Measurements from ENCODE around the gene BHLHA15.
A peak's percentile ranks its signal among the peaks of the same experiment; 100 is the strongest.

Gene BHLHA15

DNA sequence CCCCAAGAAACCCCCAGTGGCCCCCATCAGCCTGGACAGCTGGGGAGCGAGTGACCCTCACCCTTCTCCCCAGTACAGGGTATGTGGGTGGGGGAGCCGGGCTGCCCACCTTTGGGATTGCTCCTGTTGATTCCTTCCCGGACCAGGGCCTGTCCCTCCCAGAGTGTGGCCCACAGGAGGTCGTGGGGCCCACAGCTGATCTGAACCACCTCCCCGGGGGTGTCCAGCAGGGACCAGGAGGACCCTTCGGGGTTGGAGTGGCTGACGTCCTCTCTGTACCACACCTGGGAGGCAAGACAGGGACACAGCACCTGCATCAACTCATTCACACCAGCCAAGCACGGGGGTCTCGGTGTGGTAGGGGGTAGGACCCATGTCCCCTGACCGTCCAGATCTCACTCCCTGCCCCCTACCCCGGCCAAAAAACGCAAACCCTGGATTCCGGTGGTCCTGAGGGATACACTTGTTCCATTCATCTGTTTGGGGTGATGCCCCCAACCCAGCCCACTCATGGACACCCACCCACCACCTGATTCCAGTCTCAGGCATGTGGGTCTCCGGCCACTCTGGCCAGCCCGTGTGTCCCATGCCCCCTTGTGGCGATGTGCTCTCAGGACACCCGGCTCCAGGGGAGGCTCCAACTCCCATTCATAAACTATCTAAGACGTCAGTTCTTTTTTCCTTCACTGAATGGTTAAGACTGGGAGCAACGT, 29.9 kb downstream of the BHLHA15 start:
- TF ChIP-seq, protein P1, sequence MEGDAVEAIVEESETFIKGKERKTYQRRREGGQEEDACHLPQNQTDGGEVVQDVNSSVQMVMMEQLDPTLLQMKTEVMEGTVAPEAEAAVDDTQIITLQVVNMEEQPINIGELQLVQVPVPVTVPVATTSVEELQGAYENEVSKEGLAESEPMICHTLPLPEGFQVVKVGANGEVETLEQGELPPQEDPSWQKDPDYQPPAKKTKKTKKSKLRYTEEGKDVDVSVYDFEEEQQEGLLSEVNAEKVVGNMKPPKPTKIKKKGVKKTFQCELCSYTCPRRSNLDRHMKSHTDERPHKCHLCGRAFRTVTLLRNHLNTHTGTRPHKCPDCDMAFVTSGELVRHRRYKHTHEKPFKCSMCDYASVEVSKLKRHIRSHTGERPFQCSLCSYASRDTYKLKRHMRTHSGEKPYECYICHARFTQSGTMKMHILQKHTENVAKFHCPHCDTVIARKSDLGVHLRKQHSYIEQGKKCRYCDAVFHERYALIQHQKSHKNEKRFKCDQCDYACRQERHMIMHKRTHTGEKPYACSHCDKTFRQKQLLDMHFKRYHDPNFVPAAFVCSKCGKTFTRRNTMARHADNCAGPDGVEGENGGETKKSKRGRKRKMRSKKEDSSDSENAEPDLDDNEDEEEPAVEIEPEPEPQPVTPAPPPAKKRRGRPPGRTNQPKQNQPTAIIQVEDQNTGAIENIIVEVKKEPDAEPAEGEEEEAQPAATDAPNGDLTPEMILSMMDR (IDR thresholded peaks at IDR 0.05; ENCODE audit: low read depth, low read length, missing control alignments), result peak; percentile 80
- DNase-seq (ENCODE audit: extremely low read depth, low read depth), result no peak
- H3K4me3 ChIP-seq (replicated peaks; ENCODE audit: low read depth, low read length), result no peak overlapping the region

DNA sequence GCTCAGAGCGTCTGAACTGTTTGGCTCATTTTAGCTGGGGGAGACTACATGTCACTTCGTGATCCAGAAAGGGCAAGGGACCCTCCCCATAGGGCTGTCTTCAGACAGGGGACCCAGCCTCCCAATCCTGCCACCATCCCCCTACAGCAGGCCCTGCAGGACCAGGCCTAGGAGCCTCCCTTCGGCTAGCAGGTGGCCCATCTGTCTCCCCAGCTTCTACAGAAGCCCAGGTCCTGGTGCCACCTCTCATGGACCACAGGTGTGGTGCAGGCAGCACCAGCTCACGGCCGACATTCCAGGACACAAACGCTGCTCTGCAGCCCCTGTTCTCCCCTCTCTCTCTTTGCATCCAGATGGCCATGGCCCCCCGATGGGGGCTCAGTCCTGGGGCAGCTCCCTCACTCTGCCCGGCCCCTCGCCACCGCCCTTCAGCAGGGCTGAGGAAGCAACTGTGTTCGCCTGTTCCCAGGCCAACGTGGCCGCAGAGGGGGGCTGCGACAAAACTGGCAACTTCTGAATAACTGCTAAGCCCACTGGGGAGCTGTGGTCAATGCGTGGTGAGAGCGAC, 30.5 kb downstream of the BHLHA15 start:
- no peak overlapping the region for H3K4me3 ChIP-seq (replicated peaks; ENCODE audit: low read depth, low read length)
- no peak for DNase-seq (ENCODE audit: extremely low read depth, low read depth)
- TF ChIP-seq, protein P1 (IDR thresholded peaks at IDR 0.05; ENCODE audit: low read depth, low read length, missing control alignments), result no peak

DNA sequence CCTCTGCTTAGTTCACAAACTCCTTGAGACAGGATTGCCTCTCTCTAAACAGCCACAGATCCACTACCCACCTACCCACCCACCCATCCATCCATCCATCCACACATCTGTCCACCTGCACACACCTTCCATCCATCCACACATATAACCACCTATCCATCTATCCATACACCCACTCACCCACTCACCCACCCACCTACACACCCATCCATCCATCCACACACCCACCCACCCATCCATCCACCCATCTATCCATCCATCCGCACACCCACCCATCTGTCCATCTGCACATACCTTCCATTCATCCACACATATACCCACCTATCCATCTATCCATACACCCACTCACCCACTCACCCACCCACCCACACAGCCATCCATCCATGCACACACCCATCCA, 31.1 kb downstream of the BHLHA15 start:
- no peak overlapping the region for H3K4me3 ChIP-seq (replicated peaks; ENCODE audit: low read depth, low read length)
- no peak for DNase-seq (ENCODE audit: extremely low read depth, low read depth)
- TF ChIP-seq, protein P1 (IDR thresholded peaks at IDR 0.05; ENCODE audit: low read depth, low read length, missing control alignments), result no peak

DNA sequence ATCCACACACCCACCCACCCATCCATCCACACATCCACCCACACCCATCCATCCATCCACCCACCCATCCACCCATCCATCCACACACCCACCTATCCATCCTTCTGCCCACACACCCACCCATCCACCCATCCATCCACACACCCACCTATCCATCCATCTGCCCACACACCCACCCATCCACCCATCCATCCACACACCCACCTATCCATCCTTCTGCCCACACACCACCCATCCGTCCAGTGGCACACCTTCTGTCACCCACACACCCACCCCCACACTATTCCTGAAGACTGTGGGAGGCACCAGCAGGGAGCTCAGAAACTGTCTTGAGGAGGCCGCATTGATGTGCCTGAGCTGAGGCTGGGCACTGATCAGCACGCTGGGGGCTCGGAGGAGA, 31.7 kb downstream of the BHLHA15 start:
- TF ChIP-seq, protein P1 (IDR thresholded peaks at IDR 0.05; ENCODE audit: low read depth, low read length, missing control alignments), result no peak
- no peak for DNase-seq (ENCODE audit: extremely low read depth, low read depth)
- no peak overlapping the region for H3K4me3 ChIP-seq (replicated peaks; ENCODE audit: low read depth, low read length)

DNA sequence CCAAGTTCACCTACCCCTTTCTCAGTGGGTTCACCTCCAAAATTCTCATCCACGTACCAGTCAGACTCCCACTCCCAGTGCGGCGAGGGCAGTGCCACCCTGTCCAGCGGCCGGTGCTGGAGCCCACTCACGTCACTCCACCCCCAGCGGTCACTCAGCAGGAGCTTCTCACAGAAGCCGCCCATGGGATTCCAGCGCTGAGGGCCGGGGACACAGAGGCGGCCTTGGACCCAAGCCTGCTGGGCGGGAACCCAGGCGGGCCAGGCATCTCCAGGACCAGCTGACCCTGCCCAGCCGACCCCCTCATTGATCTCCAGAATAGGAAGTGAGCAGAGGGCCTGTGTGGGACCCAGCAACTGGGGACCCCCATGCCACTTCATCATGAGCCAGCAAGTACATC, 33.6 kb downstream of the BHLHA15 start:
- TF ChIP-seq, protein P1 (IDR thresholded peaks at IDR 0.05; ENCODE audit: low read depth, low read length, missing control alignments), result no peak
- H3K4me3 ChIP-seq (replicated peaks; ENCODE audit: low read depth, low read length), result no peak overlapping the region
- DNase-seq (ENCODE audit: extremely low read depth, low read depth), result no peak

DNA sequence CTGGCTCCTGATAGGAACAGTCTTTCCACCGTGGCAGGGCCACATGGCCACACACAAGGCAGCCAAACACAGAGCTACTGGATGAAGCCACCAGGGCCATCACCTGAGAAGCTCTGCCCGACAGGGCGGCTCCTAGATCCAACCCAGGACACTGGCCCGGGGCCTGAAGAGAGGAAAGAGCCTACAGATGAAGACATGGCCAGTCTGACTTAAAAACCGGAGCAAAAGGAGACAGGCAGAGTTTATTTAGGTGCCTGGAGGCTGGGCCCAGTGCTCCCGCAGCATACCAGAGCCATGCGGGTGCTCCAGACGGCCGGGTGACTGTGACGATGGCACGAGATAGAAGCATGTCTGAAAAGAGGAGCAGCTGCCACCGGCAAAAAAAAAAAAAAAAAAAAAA, 36.9 kb downstream of the BHLHA15 start:
- H3K4me3 ChIP-seq (replicated peaks; ENCODE audit: low read depth, low read length), result no peak overlapping the region
- no peak for DNase-seq (ENCODE audit: extremely low read depth, low read depth)
- TF ChIP-seq, protein P1 (IDR thresholded peaks at IDR 0.05; ENCODE audit: low read depth, low read length, missing control alignments), result no peak

All from HFF-Myc (cell line).